Kidney (tissue), 14 donors: ENCODE measurements around the gene HSPA1B. TPM values are rescaled to one million over a fixed set of nuclear protein-coding genes. Genes with fewer than 3 reads are reported as not detected.
A peak's percentile ranks its signal among the peaks of the same experiment; 100 is the strongest.

ENCODE experiments used
- DNase-seq, 5 donors: peaks; one replicate each; pipeline ENCODE4 v3.0.0-alpha.2; 2013 to 2020
- FAIRE-seq: peaks from 2 replicates; lab custom pipeline; 2012; peaks lifted over from hg19 to GRCh38; lab: Jason Lieb, UNC
- H3K27ac ChIP-seq, 2 donors: one replicate each; pipeline ENCODE4 v1.7.0; 2013; ENCODE audit warnings: low read depth in 2 of 2, low read length in 2 of 2, inconsistent platforms in 1 of 2
- H3K27me3 ChIP-seq: one replicate; pipeline ENCODE4 v1.7.1; 2013; ENCODE audit warnings: low read length, inconsistent platforms; ENCODE audit not compliant: control insufficient read depth, insufficient read depth
- H3K36me3 ChIP-seq, 3 donors: one replicate each; pipeline versions ENCODE4 v1.7.0 to v1.7.1; 2013; ENCODE audit warnings: low read length in 3 of 3, control low read depth in 1 of 3, inconsistent platforms in 1 of 3; ENCODE audit not compliant: insufficient read depth in 3 of 3, control insufficient read depth in 2 of 3
- H3K4me1 ChIP-seq, 3 donors: one replicate each; pipeline versions ENCODE4 v1.7.0 to v1.7.1; 2013; ENCODE audit warnings: low read length in 3 of 3, inconsistent platforms in 1 of 3, low read depth in 1 of 3; ENCODE audit not compliant: control insufficient read depth in 2 of 3, insufficient read depth in 2 of 3
- H3K4me3 ChIP-seq, 3 donors: one replicate each; pipeline versions ENCODE4 v1.7.0 to v1.8.1; 2013; ENCODE audit warnings: low read length in 3 of 3, control low read depth in 1 of 3, inconsistent platforms in 1 of 3
- H3K9ac ChIP-seq, 3 donors: one replicate each; pipeline versions ENCODE4 v1.7.0 to v1.7.1; 2013; ENCODE audit warnings: low read length in 3 of 3, control low read depth in 1 of 3, inconsistent platforms in 1 of 3
- H3K9me3 ChIP-seq, 3 donors: one replicate each; pipeline versions ENCODE4 v1.7.0 to v1.7.1; 2013; ENCODE audit warnings: low read length in 3 of 3, control low read depth in 1 of 3, inconsistent platforms in 1 of 3; ENCODE audit not compliant: control insufficient read depth in 2 of 3, insufficient read depth in 1 of 3
- intact Hi-C: fragments of 100-400 bp; cut with DNase I; formaldehyde crosslinking; loops from one replicate; pipeline ENCODE4 v1.11.1; 2022
- polyA plus RNA-seq: library from polyadenylated mRNA; stranded (reverse); fragments of 350-450 nt; fragmentation: Illumina TruSeq; extraction: RNeasy Lipid Tissue Mini Kit (QIAGEN cat#74804); gene quantifications from one replicate; pipeline ENCODE4 v1.2.3, GENCODE V29; 2014; ENCODE audit warnings: low read depth, low replicate concordance; ENCODE audit not compliant: insufficient read depth
- total RNA-seq: library from RNA; stranded (reverse); fragmentation: NEBNext Ultra II Directional; extraction: Animal tissue kit (Norgen Biotek cat#: 25700); gene quantifications from one replicate; pipeline ENCODE4 v1.2.1, GENCODE V29; 2021
- TF ChIP-seq, protein P1 (sequence below): IDR thresholded peaks from 3 replicates; pipeline ENCODE4 v1.5.1; 2012; ENCODE audit warnings: mild to moderate bottlenecking, moderate library complexity, borderline replicate concordance; ENCODE audit not compliant: insufficient read depth; ENCODE audit errors: extremely low read depth
- donor health status: control.
- donor health status: control.
- donor health status: control.
- donor health status: control.
- donor health status: control.
- donor health status: DM: yes; HTN: yes; CAD: no.
- donor health status: Normal renal cell carcinoma (clear cell type).

HSPA1B gene
- total and polyA plus RNA-seq, 2 donors from 2014 or later, result 142 to 175 TPM

GRCh38 chr6:31830886-31831335, 3.4 kb downstream of the HSPA1B start:
- Histone ChIP-seq H3K36me3 (no peaks in the 10 kb centered on the region), H3K27ac (peak overlapping the region; percentile 89 to 94), H3K27me3 (no peaks in the 10 kb centered on the region), H3K4me1 (peaks cover 5 to 6% (median 6%) of the 10 kb centered on the region in 3 donors), H3K9ac (peak overlapping the region; percentile 80 to 93 (median 83)), H3K9me3 (no peaks in the 10 kb centered on the region), H3K4me3 (peak overlapping the region; percentile 82 to 96 (median 84))
- intact Hi-C loops, result no loop called here
- DNase-seq (no peak), FAIRE-seq (no peak)
- TF ChIP-seq, protein P1, sequence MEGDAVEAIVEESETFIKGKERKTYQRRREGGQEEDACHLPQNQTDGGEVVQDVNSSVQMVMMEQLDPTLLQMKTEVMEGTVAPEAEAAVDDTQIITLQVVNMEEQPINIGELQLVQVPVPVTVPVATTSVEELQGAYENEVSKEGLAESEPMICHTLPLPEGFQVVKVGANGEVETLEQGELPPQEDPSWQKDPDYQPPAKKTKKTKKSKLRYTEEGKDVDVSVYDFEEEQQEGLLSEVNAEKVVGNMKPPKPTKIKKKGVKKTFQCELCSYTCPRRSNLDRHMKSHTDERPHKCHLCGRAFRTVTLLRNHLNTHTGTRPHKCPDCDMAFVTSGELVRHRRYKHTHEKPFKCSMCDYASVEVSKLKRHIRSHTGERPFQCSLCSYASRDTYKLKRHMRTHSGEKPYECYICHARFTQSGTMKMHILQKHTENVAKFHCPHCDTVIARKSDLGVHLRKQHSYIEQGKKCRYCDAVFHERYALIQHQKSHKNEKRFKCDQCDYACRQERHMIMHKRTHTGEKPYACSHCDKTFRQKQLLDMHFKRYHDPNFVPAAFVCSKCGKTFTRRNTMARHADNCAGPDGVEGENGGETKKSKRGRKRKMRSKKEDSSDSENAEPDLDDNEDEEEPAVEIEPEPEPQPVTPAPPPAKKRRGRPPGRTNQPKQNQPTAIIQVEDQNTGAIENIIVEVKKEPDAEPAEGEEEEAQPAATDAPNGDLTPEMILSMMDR, result no peak

DNA sequence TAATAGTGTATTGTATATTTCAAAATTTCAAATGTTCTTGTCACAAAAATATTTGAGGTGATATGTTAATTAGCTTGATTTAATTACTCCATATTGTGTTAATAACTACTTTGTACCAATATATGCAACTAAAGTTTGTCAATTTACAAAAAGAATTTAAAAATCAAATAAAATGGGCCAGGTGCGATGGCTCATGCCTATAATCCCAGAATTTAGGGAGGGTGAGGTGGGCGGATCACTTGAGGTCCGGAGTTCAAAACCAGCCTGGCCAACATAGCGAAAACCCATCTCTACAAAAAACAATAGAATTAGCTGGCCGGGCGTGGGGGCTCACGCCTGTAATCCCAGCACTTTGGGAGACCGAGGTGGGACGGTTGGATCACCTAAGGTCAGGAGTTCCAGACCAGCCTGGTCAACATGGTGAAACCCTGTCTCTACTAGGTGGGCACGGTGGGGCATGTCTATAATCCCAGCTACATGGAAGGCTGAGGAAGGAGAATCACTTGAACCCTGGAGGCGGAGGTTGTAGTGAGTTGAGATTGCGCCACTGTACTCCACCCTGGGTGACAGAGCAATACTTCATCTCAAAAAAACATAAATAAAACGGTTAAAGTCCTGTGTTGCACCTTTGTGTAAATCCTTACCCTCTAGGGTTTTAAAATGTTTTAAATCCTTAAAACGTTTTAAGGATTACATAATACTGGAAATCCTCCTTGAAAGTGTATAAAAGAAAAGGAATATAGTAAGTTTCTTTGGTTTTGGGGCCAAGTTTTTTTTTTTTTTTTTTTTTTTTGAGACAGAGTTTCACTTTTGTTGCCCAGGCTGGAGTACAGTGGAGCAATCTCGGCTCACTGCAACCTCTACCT, 4.0 kb downstream of the HSPA1B start:
- FAIRE-seq (no peak), DNase-seq (peak in 1 of 5 donors; percentile 47)
- no peaks in the 10 kb centered on the region for H3K9me3 ChIP-seq
- no peaks in the 10 kb centered on the region for H3K36me3 ChIP-seq
- TF ChIP-seq, protein P1, result no peak
- H3K4me1 ChIP-seq, result peaks cover 1 to 12% (median 8%) of the 10 kb centered on the region in 3 donors
- H3K9ac ChIP-seq, result peak overlapping the region in 1 of 3 donors; percentile 80
- peak overlapping the region; percentile 51 to 94 for H3K27ac ChIP-seq
- H3K27me3 ChIP-seq, result no peaks in the 10 kb centered on the region
- intact Hi-C loops, result no loop called here
- peak overlapping the region in 2 of 3 donors; percentile 82 to 84 for H3K4me3 ChIP-seq

- Histone ChIP-seq H3K27ac (peak overlapping the region; percentile 95 to 99), H3K36me3 (peaks cover 5 to 12% (median 9%) of the 10 kb centered on the region in 3 donors), H3K9ac (peak overlapping the region; percentile 60 to 100 (median 95)), H3K9me3 (no peaks in the 10 kb centered on the region), H3K4me3 (peak overlapping the region; percentile 83 to 95 (median 90)), H3K27me3 (no peaks in the 10 kb centered on the region), H3K4me1 (peaks cover 4 to 21% (median 17%) of the 10 kb centered on the region in 3 donors)
- FAIRE-seq (no peak), DNase-seq (peak; percentile 91 to 97 (median 94))
- TF ChIP-seq, protein P1, result no peak
- intact Hi-C loops, result no loop called here
Measured at GRCh38 chr6:31834367-31835250, 7.1 kb downstream of the HSPA1B start.
